Cardiac fibroblast (primary cell): ENCODE results near the gene LRRC28.

Source experiments
- DNase-seq, 2 donors: peaks; one replicate each; pipeline versions ENCODE4 v3.0.0 to v3.0.0-alpha.2; 2010; ENCODE audit warnings: low read depth in 2 of 2
- H3K4me3 ChIP-seq, 2 donors: replicated peaks in 1 of 2; 1 replicate in 1 of 2; 2 replicates in 1 of 2; pipeline ENCODE4 v1.5.1; 2011; ENCODE audit warnings: low read depth in 2 of 2, low read length in 2 of 2, mild to moderate bottlenecking in 2 of 2, moderate library complexity in 1 of 2
- TF ChIP-seq, protein P1 (sequence below): IDR thresholded peaks from one replicate; pipeline ENCODE4 v1.5.1; 2011; ENCODE audit warnings: low read depth, mild to moderate bottlenecking, low read length, inconsistent platforms

Gene LRRC28

GRCh38 chr15:99322643-99323405 lies 71.5 kb downstream of the LRRC28 start:
- no peak overlapping the region for H3K4me3 ChIP-seq
- peak in 1 of 2 donors; percentile 36 for DNase-seq
- TF ChIP-seq, protein P1, sequence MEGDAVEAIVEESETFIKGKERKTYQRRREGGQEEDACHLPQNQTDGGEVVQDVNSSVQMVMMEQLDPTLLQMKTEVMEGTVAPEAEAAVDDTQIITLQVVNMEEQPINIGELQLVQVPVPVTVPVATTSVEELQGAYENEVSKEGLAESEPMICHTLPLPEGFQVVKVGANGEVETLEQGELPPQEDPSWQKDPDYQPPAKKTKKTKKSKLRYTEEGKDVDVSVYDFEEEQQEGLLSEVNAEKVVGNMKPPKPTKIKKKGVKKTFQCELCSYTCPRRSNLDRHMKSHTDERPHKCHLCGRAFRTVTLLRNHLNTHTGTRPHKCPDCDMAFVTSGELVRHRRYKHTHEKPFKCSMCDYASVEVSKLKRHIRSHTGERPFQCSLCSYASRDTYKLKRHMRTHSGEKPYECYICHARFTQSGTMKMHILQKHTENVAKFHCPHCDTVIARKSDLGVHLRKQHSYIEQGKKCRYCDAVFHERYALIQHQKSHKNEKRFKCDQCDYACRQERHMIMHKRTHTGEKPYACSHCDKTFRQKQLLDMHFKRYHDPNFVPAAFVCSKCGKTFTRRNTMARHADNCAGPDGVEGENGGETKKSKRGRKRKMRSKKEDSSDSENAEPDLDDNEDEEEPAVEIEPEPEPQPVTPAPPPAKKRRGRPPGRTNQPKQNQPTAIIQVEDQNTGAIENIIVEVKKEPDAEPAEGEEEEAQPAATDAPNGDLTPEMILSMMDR: no peak

DNA sequence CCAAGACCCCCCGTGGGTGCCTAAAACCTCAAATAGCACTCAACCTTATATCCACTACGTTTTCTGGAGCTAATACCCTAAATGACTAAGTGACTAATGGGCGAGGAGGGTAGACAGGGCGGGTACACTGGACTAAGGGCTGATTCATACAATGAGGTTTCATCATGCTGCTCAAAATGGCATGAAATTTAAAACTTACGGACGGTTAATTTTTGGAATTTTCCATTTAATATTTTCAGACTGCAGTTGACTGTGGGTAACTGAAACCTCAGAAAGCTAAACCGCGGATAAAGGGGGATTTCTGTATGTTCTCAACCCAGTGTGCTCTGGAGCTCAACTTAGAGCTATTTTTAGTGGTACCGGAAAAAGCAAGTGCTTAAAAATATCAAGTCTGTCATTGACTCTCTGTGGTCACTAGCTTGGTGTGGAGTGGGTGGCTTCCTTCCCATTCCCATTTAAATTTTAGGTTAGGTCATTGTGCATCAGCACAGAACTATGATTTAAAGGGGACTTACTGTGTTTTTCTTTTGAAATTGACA lies 72.9 kb downstream of the LRRC28 start:
- H3K4me3 ChIP-seq: peak overlapping the region in 1 of 2 donors; percentile 33
- TF ChIP-seq, protein P1: no peak
- peak; percentile 63 to 93 for DNase-seq

- no peak for DNase-seq
- TF ChIP-seq, protein P1: no peak
- no peak overlapping the region for H3K4me3 ChIP-seq
Measured at GRCh38 chr15:99324700-99325099, 73.4 kb downstream of the LRRC28 start.

- H3K4me3 ChIP-seq: no peak overlapping the region
- TF ChIP-seq, protein P1: no peak
- no peak for DNase-seq
Measured at GRCh38 chr15:99326235-99326634, 75.0 kb downstream of the LRRC28 start.

- no peak for DNase-seq
- TF ChIP-seq, protein P1: no peak
- no peak overlapping the region for H3K4me3 ChIP-seq
Measured at GRCh38 chr15:99328106-99329072, 77.1 kb downstream of the LRRC28 start.

- no peak for DNase-seq
- H3K4me3 ChIP-seq: no peak overlapping the region
- TF ChIP-seq, protein P1: no peak
Measured at GRCh38 chr15:99331381-99331780, 80.1 kb downstream of the LRRC28 start.
